Measurements from ENCODE around the gene GPR3. TPM values are rescaled to one million over a fixed set of nuclear protein-coding genes. Genes with fewer than 3 reads are reported as not detected.

The GPR3 gene
- total RNA-seq, 4 donors from 2014 or later = 0.67 TPM; not detected in 3

- no peak for TF ChIP-seq POLR2A (IDR thresholded peaks at IDR 0.05)
- TF ChIP-seq POLR2AphosphoS5 (IDR thresholded peaks at IDR 0.05) = no peak
- no peak for TF ChIP-seq EP300 (IDR thresholded peaks at IDR 0.05)
- no peak for TF ChIP-seq CTCF (IDR thresholded peaks at IDR 0.05)
- no peak for ATAC-seq
- no peaks in the 10 kb centered on the region for H3K36me3 ChIP-seq
- H3K27me3 ChIP-seq = peaks cover 22% of the 10 kb centered on the region
- no CpG with 5 or more reads among the region's 4 CpGs for WGBS, 2 donors (ENCODE audit: low coverage in 1 of 2)
- no peak overlapping the region for H3K27ac ChIP-seq
- H3K4me3 ChIP-seq = no peak overlapping the region
- no peaks in the 10 kb centered on the region for H3K9me3 ChIP-seq
- peaks cover 0 to 7% (median 0%) of the 10 kb centered on the region in 3 donors for H3K4me1 ChIP-seq
Measured at GRCh38 chr1:27380224-27380623, 12.2 kb upstream of the GPR3 start.

- Histone ChIP-seq H3K4me3 (no peak overlapping the region), H3K9me3 (no peaks in the 10 kb centered on the region), H3K36me3 (no peaks in the 10 kb centered on the region), H3K27me3 (peaks cover 22% of the 10 kb centered on the region), H3K4me1 (peaks cover 0 to 7% (median 0%) of the 10 kb centered on the region in 3 donors), H3K27ac (no peak overlapping the region)
- TF ChIP-seq POLR2AphosphoS5 (IDR thresholded peaks at IDR 0.05) (no peak), CTCF (IDR thresholded peaks at IDR 0.05) (no peak)
- WGBS, 2 donors (ENCODE audit: low coverage in 1 of 2) = 70 to 90% methylated on average over 2 to 7 of the region's 12 CpGs
- no peak for ATAC-seq
Measured at GRCh38 chr1:27380766-27381733, 11.4 kb upstream of the GPR3 start.

GRCh38 chr1:27381969-27382762, 10.3 kb upstream of the GPR3 start:
- H3K36me3 ChIP-seq = no peaks in the 10 kb centered on the region
- H3K4me3 ChIP-seq = no peak overlapping the region
- WGBS, 2 donors (ENCODE audit: low coverage in 1 of 2) = 0 to 96% methylated on average over 1 to 4 of the region's 18 CpGs
- H3K4me1 ChIP-seq = peaks cover 0 to 7% (median 0%) of the 10 kb centered on the region in 3 donors
- H3K27me3 ChIP-seq = peaks cover 22% of the 10 kb centered on the region
- no peak for ATAC-seq
- H3K27ac ChIP-seq = no peak overlapping the region
- H3K9me3 ChIP-seq = no peaks in the 10 kb centered on the region
- TF ChIP-seq POLR2A (IDR thresholded peaks at IDR 0.05) = no peak
- TF ChIP-seq CTCF (IDR thresholded peaks at IDR 0.05) = no peak
- TF ChIP-seq EP300 (IDR thresholded peaks at IDR 0.05) = no peak
- no peak for TF ChIP-seq POLR2AphosphoS5 (IDR thresholded peaks at IDR 0.05)

GRCh38 chr1:27383039-27383605, 9.3 kb upstream of the GPR3 start, which contains the start of gene CD164L2:
CD164L2 (minus strand) TSS chr1:27383333; CDS start chr1:27383239, 94 bp downstream.
- H3K9me3 ChIP-seq = no peaks in the 10 kb centered on the region
- no peaks in the 10 kb centered on the region for H3K36me3 ChIP-seq
- WGBS, 2 donors (ENCODE audit: low coverage in 1 of 2) = 80% methylated on average over 1 of the region's 43 CpGs; no CpG with 5 or more reads in 1 of the 2 donors
- H3K4me1 ChIP-seq = peaks cover 0 to 7% (median 0%) of the 10 kb centered on the region in 3 donors
- no peak within 1 kb of the TSS for H3K27ac ChIP-seq
- ATAC-seq = peak; percentile 29
- no peak for TF ChIP-seq CTCF (IDR thresholded peaks at IDR 0.05)
- TF ChIP-seq POLR2A (IDR thresholded peaks at IDR 0.05) = no peak
- no peak for TF ChIP-seq POLR2AphosphoS5 (IDR thresholded peaks at IDR 0.05)
- TF ChIP-seq EP300 (IDR thresholded peaks at IDR 0.05) = no peak
- peaks cover 22% of the 10 kb centered on the region for H3K27me3 ChIP-seq
- H3K4me3 ChIP-seq = no peak within 1 kb of the TSS

Measured in gastroesophageal sphincter (tissue), 4 donors.